HEK293T (cell line): ENCODE data around the gene TNFSF11.

ENCODE experiments used
- CTCF ChIA-PET: fragments of 350-600 bp; formaldehyde crosslinking; extraction: SDS; loops from one replicate; lab custom pipeline; 2021; ENCODE audit warnings: antibody characterized with exemption, inconsistent platforms; lab: Yijun Ruan, JAX
- POLR2A ChIA-PET: fragments of 350-600 bp; formaldehyde crosslinking; extraction: SDS; loops from one replicate; lab custom pipeline; 2020; ENCODE audit warnings: antibody characterized with exemption, inconsistent platforms; lab: Yijun Ruan, JAX
- DNase-seq: peaks from one replicate; pipeline ENCODE4 v3.0.0; 2012; ENCODE audit warnings: mixed read lengths; ENCODE audit errors: extremely low spot score
- ARNT ChIP-seq: fragments of 450-650 bp; IDR thresholded peaks from 2 replicates; pipeline ENCODE4 v1.6.1; 2017; ENCODE audit warnings: mild to moderate bottlenecking
- BHLHE40 ChIP-seq: fragments of 450-650 bp; IDR thresholded peaks from 2 replicates; pipeline ENCODE4 v1.6.1; 2016; ENCODE audit warnings: mild to moderate bottlenecking, moderate library complexity, borderline replicate concordance
- CTBP1 ChIP-seq: fragments of 450-650 bp; IDR thresholded peaks from 2 replicates; pipeline ENCODE4 v1.6.1; 2016; ENCODE audit warnings: borderline replicate concordance
- ELF4 ChIP-seq: fragments of 450-650 bp; IDR thresholded peaks from 2 replicates; pipeline ENCODE4 v1.6.1; 2017; ENCODE audit warnings: antibody characterized with exemption
- FOXA1 ChIP-seq: fragments of 450-650 bp; IDR thresholded peaks from 2 replicates; pipeline ENCODE4 v1.6.1; 2016; ENCODE audit warnings: mild to moderate bottlenecking
- FOXK2 ChIP-seq: fragments of 450-650 bp; IDR thresholded peaks from 2 replicates; pipeline ENCODE4 v1.6.1; 2016; ENCODE audit warnings: mild to moderate bottlenecking
- FOXM1 ChIP-seq: fragments of 450-650 bp; IDR thresholded peaks from 2 replicates; pipeline ENCODE4 v1.6.1; 2017; ENCODE audit warnings: mild to moderate bottlenecking, borderline replicate concordance
- HDGF ChIP-seq: fragments of 450-650 bp; IDR thresholded peaks from 2 replicates; pipeline ENCODE4 v1.6.1; 2017; ENCODE audit warnings: antibody characterized with exemption, borderline replicate concordance
- L3MBTL2 ChIP-seq: fragments of 450-650 bp; conservative IDR thresholded peaks from 2 replicates; pipeline ENCODE4 v1.6.1; 2016; ENCODE audit warnings: mild to moderate bottlenecking
- LEF1 ChIP-seq: fragments of 450-650 bp; IDR thresholded peaks from 2 replicates; pipeline ENCODE4 v1.6.1; 2017; ENCODE audit warnings: mild to moderate bottlenecking, borderline replicate concordance
- NFRKB ChIP-seq: fragments of 450-650 bp; IDR thresholded peaks from 2 replicates; pipeline ENCODE4 v1.6.1; 2016; ENCODE audit warnings: mild to moderate bottlenecking, moderate library complexity
- PKNOX1 ChIP-seq: fragments of 450-650 bp; IDR thresholded peaks from 2 replicates; pipeline ENCODE4 v1.6.1; 2016
- SP1 ChIP-seq: fragments of 450-650 bp; IDR thresholded peaks from 2 replicates; pipeline ENCODE4 v1.6.1; 2017
- SUZ12 ChIP-seq: fragments of 450-650 bp; IDR thresholded peaks from 2 replicates; pipeline ENCODE4 v1.6.1; 2016; ENCODE audit warnings: mild to moderate bottlenecking
- TARDBP ChIP-seq: fragments of 450-650 bp; IDR thresholded peaks from 2 replicates; pipeline ENCODE4 v1.6.1; 2016
- ZNF384 ChIP-seq: fragments of 450-650 bp; IDR thresholded peaks from 2 replicates; pipeline ENCODE4 v1.6.1; 2016

Gene TNFSF11

GRCh38 chr13:42638886-42639285, 64.9 kb downstream of the TNFSF11 start:
- no peak for TF ChIP-seq ELF4
- TF ChIP-seq HDGF: no peak
- no peak for TF ChIP-seq LEF1
- no peak for TF ChIP-seq NFRKB
- no peak for TF ChIP-seq FOXK2
- no peak for TF ChIP-seq FOXM1
- no peak for TF ChIP-seq FOXA1
- no peak for TF ChIP-seq CTBP1
- TF ChIP-seq PKNOX1: no peak
- no peak for TF ChIP-seq L3MBTL2
- TF ChIP-seq SUZ12: no peak
- DNase-seq: no peak
- CTCF ChIA-PET: no interaction called here
- POLR2A ChIA-PET: no interaction called here

GRCh38 chr13:42643076-42643475, 69.1 kb downstream of the TNFSF11 start:
- no peak for TF ChIP-seq SUZ12
- DNase-seq: no peak
- POLR2A ChIA-PET: no interaction called here
- CTCF ChIA-PET: no interaction called here

GRCh38 chr13:42644841-42645240, 70.9 kb downstream of the TNFSF11 start:
- POLR2A ChIA-PET: no interaction called here
- CTCF ChIA-PET: no interaction called here
- no peak for DNase-seq
- TF ChIP-seq ZNF384 (no peak), PKNOX1 (no peak), FOXK2 (no peak), CTBP1 (no peak), SUZ12 (no peak), FOXM1 (no peak), BHLHE40 (no peak), NFRKB (no peak), TARDBP (no peak), L3MBTL2 (no peak), SP1 (no peak), ARNT (no peak)

- DNase-seq: no peak
- no peak for TF ChIP-seq NFRKB
- no peak for TF ChIP-seq SP1
- no peak for TF ChIP-seq ZNF384
- TF ChIP-seq PKNOX1: no peak
- no peak for TF ChIP-seq ARNT
- no peak for TF ChIP-seq HDGF
- TF ChIP-seq TARDBP: no peak
- no peak for TF ChIP-seq LEF1
- no peak for TF ChIP-seq FOXM1
- no peak for TF ChIP-seq FOXK2
- no peak for TF ChIP-seq CTBP1
- TF ChIP-seq FOXA1: no peak
- TF ChIP-seq SUZ12: no peak
- TF ChIP-seq L3MBTL2: no peak
- TF ChIP-seq ELF4: no peak
- no peak for TF ChIP-seq BHLHE40
- POLR2A ChIA-PET: no interaction called here
- CTCF ChIA-PET: interaction anchor here (0.7 kb wide), 1 partner anchor 144 kb away, joined by 3 read pairs; no protein-coding TSS in a partner anchor
Observed at GRCh38 chr13:42645717-42646116, 71.8 kb downstream of the TNFSF11 start.

GRCh38 chr13:42649141-42649540, 75.2 kb downstream of the TNFSF11 start:
- TF ChIP-seq ELF4 (no peak), FOXK2 (no peak), FOXA1 (no peak), CTBP1 (no peak), SP1 (no peak), BHLHE40 (no peak), NFRKB (no peak), HDGF (no peak), SUZ12 (no peak), ZNF384 (no peak), FOXM1 (no peak), PKNOX1 (no peak), ARNT (no peak), L3MBTL2 (no peak), TARDBP (no peak), LEF1 (no peak)
- CTCF ChIA-PET: no interaction called here
- no peak for DNase-seq
- POLR2A ChIA-PET: no interaction called here

- no peak for DNase-seq
- TF ChIP-seq FOXM1 (no peak), SUZ12 (no peak), SP1 (no peak), TARDBP (no peak), LEF1 (no peak), ELF4 (no peak), L3MBTL2 (no peak), CTBP1 (no peak), ARNT (no peak), NFRKB (no peak), HDGF (no peak), ZNF384 (no peak), BHLHE40 (no peak), FOXA1 (no peak), PKNOX1 (no peak), FOXK2 (no peak)
- CTCF ChIA-PET: interaction anchor here (0.6 kb wide), 1 partner anchor 54 kb away, joined by 4 read pairs; no protein-coding TSS in a partner anchor
- POLR2A ChIA-PET: no interaction called here
Observed at GRCh38 chr13:42649831-42650230, 75.9 kb downstream of the TNFSF11 start.
